Measurements from ENCODE around the gene SLC36A1.

SLC36A1 gene

DNA sequence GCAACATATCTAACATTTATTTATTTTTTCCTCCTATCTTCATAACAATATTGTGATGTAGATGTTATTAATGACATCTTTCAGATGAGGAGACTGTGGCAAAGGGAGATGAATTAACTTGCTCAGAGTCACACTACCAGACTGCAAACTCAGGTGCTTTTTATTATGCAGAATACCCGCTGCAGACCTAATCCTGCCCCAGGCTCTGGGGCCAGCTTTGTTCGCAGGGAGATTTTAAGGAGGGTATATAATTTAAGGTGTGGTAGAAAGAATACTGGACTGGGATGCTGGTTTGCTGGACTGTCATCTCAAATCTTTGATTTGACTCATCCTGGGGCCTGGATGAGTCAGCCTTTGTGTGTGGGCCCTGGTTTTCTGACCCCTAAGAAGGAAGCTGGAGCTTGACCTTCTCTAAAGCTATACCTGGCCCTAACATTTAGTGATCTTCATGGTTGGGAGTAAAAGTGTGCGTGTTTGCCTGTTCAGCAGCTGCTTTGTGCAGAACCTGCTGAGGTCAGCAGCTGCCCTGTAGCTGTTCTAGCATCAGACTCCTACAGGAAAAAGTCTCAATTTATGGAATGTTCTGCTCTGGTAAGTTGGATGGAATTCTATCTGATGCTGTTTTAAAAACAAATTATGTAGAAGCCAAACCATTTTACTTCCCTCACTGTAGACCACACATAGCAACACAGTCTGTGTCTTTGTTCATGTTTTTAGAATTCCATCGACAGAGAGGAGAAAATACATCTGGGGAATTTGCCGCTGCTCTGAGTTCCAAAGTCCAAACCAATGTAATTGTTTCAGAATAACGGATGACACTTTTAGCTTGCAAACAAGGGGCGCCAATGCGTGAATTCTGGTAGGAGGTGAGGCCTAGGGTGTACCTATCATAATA, 4.5 kb downstream of the SLC36A1 start:
- no peak for DNase-seq (ENCODE audit: low read depth)

- DNase-seq (ENCODE audit: low read depth): no peak
These were observed 6.8 kb downstream of the SLC36A1 start for GRCh38 chr5:151454166-151454565.

DNA sequence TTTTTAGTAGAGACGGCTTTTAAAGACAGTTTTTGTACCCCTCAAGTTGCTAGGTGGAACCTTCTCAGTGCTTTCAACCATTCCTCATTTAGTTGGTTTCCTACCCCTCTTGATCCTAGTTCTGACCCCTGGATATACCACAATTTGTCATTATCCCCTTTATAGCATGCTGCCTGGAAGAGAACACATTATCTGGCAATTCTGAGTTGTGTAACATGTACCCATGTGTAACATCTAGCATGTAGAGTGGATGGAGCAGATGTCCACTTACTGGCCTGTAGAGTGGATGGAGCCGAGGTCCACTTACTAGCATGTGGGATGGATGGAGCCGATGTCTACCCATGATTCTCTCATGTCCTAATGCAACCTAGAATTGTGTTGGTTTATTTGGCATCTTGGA, 7.5 kb downstream of the SLC36A1 start:
- DNase-seq (ENCODE audit: low read depth): no peak

- DNase-seq (ENCODE audit: low read depth): no peak
These were observed 9.0 kb downstream of the SLC36A1 start for GRCh38 chr5:151456321-151456940.

GRCh38 chr5:151458314-151458713, 10.9 kb downstream of the SLC36A1 start:
- no peak for DNase-seq (ENCODE audit: low read depth)

DNA sequence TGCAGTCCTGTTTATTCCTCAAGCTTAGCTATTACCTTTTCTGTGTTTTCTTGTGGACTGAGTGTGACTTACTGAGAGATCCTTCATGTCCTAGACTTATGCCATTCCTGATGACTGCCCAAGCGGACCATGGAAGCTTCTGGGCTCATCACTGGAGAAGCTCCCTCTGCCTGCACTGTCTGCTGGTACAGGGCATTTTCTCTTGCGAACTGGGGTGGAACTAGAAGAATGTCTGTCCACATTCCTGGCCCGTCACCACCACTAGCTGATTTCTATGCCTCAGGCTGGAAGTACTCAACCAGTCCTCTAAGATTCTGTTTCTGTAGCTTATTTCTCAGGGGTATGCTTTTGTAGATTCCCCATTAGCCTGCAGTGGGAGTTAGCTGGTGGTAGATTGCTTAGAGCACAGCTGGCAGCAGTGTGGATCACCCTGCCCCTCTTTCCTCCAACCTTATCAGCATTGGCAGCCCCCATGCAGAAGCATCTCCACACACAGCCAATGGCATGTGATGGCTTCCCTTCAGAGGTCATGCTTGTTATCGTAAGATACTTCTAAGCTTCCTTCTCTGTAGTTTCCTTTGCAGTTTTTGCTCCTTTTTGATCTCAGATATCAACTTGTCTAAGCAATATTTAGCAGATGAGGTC, 12.4 kb downstream of the SLC36A1 start:
- no peak for DNase-seq (ENCODE audit: low read depth)

GRCh38 chr5:151461312-151461711, 13.9 kb downstream of the SLC36A1 start:
- DNase-seq (ENCODE audit: low read depth): no peak

GRCh38 chr5:151463137-151464029, 16.0 kb downstream of the SLC36A1 start:
- no peak for DNase-seq (ENCODE audit: low read depth)

GRCh38 chr5:151464101-151464500, 16.7 kb downstream of the SLC36A1 start:
- no peak for DNase-seq (ENCODE audit: low read depth)

- no peak for DNase-seq (ENCODE audit: low read depth)
These were observed 18.1 kb downstream of the SLC36A1 start for GRCh38 chr5:151465476-151465875.

DNA sequence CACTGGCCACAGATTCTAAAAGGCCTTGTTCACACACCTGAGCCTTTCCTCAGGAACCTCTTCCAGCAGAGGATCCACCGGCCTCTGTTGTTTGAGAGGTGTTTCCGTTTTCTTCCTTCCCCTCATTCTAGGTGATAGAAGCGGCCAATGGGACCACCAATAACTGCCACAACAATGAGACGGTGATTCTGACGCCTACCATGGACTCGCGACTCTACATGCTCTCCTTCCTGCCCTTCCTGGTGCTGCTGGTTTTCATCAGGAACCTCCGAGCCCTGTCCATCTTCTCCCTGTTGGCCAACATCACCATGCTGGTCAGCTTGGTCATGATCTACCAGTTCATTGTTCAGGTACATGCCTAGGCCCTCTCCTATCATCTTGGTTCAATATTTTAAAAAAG, 20.2 kb downstream of the SLC36A1 start:
- DNase-seq (ENCODE audit: low read depth): no peak

DNA sequence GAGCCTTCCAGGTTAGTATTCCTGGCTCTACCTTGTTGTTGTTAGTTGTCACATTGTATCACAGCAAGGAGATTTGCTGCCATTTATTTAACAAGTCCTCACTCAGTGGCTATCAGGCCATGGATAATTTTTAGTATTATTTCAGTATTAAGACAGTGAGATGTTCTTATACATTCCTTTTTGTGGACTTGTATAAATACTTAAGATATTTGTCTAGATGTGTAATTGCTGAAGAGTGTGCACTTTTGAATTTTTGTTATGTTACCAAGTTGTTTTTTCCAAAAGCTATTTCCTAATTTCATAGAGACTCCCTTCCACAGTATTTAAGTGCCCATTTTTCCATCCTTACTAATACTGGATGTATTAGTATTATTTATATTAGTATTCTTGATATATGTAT, 22.0 kb downstream of the SLC36A1 start:
- DNase-seq (ENCODE audit: low read depth): no peak

DNA sequence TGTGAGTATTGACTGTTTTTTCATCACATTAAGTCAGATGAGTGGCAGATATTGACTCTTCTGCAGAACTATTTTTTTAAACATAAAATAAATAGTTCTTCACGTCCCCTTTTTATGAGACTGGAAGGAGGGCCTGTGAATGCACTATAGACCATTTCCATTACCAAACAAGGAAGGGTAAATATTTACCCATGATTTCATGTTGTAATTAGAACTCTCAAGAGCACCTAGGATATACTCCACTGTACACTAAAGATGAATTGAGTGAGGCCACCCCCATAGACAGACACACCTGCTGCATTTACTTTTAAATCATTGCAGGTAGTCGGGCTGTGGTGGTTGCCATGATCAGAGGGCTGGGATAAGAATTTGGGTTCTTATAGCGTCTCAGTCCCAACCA, 22.6 kb downstream of the SLC36A1 start:
- DNase-seq (ENCODE audit: low read depth): no peak

- DNase-seq (ENCODE audit: low read depth): no peak
These were observed 23.0 kb downstream of the SLC36A1 start for GRCh38 chr5:151470439-151470838.

- no peak for DNase-seq (ENCODE audit: low read depth)
These were observed 23.9 kb downstream of the SLC36A1 start for GRCh38 chr5:151471276-151471675.

DNA sequence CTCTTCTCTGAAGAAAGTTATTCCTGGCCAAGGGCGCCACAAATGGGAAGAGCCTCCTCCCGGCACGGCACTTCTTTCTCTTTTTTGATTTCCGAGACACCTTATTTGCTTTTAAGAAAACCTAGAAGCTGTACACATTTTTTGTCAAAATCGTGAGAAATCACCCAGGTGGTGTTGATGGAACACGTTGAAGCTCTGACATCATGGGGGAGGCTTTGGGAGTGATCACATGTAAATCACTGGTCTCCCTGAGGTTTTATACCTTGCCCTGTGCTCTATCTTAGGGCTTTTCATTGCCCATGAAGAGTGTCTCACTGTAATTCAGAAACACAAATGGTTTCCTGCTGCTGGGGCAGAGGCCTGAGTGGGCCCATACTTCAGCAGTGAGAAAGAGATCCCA, 27.4 kb downstream of the SLC36A1 start:
- no peak for DNase-seq (ENCODE audit: low read depth)

- no peak for DNase-seq (ENCODE audit: low read depth)
These were observed 28.0 kb downstream of the SLC36A1 start for GRCh38 chr5:151475388-151475787.

DNA sequence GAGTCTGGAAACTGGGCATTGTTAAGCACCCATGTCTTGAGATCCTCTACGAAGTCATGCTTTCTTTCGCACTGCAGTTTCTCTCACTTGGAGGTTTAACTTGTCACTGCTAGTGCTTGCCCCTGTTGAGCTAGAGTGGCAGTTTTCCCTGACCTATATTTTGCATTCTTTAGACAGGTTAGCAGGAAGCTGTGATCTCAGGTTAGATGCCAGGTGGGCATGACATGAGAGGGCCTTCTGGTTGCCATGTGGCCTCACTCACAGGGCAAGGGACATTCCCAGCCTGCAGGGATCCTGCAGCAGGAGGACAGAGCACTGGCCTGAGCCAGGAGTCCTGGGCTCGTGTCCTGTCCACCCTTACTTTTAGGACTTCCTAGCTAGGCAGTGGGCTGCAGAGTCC, 28.6 kb downstream of the SLC36A1 start:
- DNase-seq (ENCODE audit: low read depth): no peak

GRCh38 chr5:151477101-151477500, 29.7 kb downstream of the SLC36A1 start:
- DNase-seq (ENCODE audit: low read depth): no peak

- DNase-seq (ENCODE audit: low read depth): no peak
These were observed 33.2 kb downstream of the SLC36A1 start for GRCh38 chr5:151480384-151481293.

DNA sequence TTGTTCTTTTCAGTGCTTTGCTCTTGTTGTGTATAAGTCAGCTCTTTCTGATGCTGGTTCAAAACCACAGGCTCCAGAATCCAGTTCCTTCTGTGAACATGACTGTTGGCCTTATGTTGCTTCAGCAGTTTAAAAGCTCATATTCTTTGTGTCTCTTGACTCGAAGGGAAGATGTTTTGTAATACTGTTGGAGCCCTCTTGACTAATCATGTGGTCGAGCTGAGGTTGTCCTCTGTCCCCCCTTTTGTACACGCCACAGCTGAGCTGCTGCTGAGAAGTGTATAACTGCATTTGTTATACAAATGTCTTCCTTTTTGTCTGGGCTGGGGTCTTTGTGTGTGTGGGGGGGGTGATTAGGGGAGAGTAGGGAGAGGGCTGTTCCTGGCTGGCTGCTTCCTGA, 35.8 kb downstream of the SLC36A1 start:
- no peak for DNase-seq (ENCODE audit: low read depth)
